Measurements from ENCODE around the gene PPP2R3B.
A peak's percentile ranks its signal among the peaks of the same experiment; 100 is the strongest.
"Not testable (repeated sequence)": the region's sequence is repeated elsewhere in the genome, so short reads cannot be mapped to it uniquely, and the experiment has no call there.

The PPP2R3B gene

GRCh38 chrX:336227-336626 is 50.5 kb downstream of the PPP2R3B start:
- DNase-seq = no peak

DNA sequence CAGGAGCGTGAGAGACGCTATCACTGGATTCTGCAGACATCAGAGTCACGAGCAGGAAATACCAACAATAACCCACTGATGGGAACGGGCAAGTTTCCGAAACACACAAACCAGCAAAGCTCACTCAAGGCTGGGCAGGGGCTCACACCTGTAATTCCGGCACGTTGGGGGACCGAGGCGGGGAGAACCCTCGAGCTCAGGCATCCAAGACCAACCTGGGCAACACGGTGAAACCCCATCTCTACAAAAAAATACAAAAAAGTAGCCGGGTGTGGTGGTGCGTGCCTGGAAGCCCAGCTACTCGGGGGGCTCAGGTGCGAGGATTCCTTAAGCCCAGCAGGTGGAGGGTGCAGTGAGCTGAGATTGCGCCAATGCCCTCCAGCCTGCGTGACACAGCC is 51.0 kb downstream of the PPP2R3B start:
- DNase-seq = no peak

- no peak for DNase-seq
These were observed 51.5 kb downstream of the PPP2R3B start for GRCh38 chrX:334971-335757.

DNA sequence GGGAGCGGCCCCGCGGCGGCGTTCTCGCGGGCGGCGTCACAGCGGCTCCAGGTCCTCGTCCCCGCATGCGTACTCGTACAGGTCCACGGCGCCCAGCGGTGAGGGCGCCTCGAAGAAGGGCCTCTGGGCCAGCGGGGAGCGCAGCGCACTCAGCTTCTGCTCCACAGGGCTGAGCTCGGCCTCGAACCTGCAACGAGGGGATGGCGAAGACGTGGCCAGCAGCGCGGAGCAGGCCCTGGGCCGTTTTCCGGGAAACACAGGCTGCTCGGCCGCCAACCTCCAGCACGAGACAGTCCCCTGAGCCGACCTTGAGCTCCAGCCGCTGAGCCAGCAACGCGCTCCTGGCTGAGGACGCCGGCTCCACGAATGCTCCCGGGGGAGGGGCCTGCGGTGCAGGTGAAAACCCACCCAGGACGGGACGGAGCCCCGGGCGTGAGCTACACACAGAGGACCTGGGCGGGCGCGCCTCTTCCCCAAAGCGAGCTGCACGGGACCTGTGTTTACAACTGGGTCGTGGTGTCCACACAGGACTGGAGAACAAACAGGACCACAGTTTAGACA is 52.3 kb downstream of the PPP2R3B start:
- DNase-seq = no peak

DNA sequence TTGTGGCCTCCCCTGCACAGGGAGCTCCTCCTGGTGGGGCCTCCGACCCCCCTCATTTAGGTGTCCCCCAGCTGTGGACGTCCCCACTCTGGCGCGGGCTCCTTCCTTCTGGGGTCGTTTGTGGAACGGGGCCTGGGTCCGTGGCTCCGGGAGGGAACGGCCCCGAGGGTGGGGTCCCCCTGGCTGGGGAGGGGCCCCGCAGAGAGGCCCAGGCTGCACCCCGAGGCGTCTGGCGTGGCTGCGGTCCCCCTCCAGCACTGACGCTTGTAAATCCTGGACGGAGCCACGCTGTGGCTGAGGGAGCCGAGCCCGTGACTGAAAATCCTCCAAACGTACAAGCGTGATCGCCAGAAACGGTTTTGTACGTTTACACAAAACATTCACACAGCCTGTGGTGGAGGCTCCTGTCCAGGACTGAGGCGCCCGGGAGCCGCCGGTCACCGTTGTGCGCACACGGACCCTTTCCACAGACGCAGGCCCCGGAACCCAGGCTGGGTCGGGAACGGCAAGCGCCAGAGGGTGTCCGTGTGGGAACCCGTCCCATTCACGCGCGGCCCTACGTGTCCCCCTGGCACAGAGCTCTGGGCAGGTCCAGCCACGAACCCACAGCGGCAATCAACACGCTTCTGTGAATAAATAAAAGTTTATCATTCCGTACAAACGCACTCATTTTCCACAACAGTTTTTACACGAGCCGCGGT is 52.9 kb downstream of the PPP2R3B start:
- DNase-seq = no peak

GRCh38 chrX:332916-333610 is 53.6 kb downstream of the PPP2R3B start:
- DNase-seq = no peak

GRCh38 chrX:332496-332860 is 54.2 kb downstream of the PPP2R3B start:
- DNase-seq = no peak

DNA sequence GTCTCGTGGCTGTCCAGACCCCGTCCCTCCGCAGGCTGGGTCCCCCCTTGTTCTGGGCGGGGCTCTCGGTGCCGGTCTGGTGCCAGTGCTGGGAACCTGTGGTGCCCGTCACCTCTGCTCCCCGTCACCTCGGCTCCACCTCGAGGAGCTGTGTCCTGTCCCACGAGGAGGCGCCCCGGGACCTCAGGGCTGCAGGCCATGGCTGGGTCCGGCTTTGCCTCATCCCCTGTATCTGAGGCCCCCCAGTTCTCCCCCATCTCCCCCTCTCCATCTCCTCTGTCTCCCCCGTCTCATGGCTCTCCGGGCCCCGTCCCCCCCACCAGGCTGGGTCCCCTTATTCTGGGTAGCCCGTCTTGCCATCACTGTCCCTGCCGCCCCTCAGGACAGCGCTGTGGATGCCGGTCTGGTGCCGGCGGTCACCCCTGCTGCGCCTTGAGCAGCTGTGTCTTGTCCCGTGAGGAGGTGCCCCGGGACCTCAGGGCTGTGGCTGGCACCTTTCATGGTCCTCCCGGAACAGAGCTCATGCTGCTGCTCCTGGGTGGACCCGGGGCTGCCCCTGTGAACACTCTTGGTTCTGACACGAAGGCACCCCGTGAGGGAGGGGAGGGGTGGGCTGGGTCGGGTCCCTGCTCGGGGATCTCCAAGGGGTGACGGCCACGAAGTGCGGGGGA is 54.7 kb downstream of the PPP2R3B start:
- DNase-seq = no peak

DNA sequence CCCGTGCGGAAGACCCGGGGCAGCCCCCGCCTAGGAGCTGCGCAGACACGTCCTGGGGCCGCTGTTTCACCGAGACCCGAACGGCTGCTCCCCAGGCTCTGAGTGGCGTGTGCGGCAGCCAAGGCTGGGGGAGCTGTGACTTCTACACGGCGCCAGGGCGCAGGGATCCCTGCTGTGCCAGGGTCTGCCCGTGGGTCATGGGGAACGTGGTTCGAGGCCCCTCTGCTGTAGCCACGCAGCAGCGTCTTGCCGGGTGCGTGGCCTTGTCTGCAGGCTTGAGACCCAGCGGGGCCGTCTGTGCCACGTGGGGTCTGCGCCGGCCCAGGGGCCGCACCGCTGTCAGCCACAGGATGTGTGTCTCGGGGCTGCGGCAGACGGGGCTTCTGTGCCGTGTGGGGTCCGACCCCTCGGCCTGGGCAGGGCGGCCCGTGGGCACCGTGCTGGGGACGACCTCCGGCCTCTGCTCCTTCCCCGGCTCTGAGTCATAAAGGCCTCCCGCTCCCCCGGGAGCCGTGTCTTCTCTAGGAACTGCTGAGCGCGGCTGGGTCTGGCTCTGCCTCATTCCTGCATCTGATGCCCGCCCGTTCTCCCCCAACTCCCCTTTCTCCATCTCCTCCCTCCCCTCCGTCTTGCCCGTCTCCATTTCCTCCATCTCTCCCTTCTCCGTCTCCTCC is 55.4 kb downstream of the PPP2R3B start:
- DNase-seq = peak; percentile 12

GRCh38 chrX:330726-331150 is 56.0 kb downstream of the PPP2R3B start:
- no peak for DNase-seq

DNA sequence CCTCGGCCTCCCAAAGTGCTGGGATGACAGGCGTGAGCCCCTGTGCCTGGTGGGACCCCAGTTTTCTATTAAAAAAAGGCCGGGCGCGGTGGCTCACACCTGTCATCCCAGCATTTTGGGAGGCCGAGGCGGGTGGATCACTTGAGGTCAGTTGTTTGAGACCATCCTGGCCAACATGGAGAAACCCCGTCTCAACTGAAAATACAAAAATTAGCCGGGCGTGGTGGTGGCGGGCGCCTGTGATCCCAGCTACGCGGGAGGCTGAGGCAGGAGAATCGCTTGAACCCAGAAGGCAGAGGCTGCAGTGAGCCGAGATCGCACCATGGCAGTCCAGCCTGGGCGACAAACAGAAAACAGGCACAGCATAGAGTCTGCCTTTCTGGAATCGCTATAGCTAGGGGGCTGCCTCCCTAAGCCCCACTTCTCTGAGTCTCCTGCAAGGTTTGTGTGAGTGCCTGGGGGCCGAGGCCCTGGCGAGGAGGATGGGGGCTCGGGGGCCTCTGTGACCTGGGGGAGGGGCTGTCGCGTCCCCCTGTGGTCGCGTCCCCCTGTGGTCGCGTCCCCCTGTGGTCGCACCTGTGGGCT is 56.5 kb downstream of the PPP2R3B start:
- DNase-seq = not testable (repeated sequence)

DNA sequence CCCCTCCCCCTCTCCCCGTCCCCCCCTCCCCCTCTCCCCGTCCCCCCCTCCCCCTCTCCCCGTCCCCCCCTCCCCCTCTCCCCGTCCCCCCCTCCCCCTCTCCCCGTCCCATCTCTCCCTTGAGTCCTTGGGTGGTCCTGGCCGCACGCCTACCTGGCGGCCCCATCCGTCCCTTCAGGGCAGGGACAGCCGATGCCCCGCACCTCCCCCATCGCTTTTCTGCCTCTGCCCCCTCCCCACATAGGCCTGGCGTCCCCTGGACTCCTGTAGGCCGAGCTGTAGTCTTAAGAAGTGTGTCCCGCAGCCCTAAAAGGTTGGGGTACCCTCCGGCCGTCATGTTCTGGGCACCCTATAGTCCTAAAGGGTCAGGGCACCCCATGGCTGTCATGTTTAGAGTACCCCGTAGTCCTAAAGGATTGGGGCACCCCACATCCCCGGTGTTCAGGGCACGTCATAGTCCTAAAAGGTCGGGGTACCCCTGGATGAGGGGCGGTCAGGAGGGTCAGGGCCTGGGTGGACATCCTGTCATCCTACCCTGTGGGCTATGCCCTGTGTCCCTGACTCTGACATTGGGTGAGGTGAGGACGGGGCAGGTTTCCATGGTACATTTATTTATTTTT is 57.3 kb downstream of the PPP2R3B start:
- no peak for DNase-seq

- DNase-seq = no peak
These were observed 59.0 kb downstream of the PPP2R3B start for GRCh38 chrX:327660-328126.

- not testable (repeated sequence) for DNase-seq
These were observed 62.0 kb downstream of the PPP2R3B start for GRCh38 chrX:324664-325063.

DNA sequence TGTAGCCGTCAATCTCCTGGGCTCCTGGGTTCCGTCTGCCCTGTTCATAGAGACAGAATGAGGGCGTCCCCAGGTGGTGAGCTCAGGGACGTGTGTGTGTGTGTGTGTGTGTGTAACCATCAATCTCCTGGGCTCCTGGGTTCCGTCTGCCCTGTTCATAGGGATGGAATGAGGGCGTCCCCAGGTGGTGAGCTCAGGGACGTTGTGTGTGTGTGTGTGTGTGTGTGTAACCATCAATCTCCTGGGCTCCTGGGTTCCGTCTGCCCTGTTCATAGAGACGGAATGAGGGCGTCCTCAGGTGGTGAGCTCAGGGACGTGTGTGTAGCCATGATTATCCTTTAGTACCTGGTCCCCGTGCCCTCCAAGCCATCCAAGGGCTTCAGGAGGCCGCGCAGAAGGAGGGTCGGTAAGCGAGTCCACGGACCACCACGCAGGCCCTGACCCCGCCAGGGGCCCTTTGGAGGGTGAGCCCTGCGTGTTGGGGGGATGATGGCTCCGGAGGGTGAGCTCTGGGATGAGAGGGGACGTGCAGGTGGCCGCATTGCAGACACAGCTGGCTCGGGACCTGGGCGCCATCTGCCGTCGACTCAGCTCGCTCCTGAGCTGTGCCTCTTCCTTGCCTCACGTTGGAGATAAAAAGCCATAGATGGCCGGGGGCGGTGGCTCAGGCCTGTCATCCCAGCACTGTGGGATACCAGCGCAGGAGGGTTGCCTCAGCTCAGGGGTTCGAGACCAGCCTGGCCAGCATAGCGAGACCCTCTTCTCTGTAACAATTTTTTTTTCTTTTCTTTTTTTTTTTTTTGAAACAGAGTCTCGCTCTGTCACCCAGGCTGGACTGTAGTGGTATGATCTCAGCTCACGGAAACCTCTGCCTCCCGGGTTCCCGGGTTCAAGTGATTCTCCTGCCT is 62.7 kb downstream of the PPP2R3B start:
- peak; percentile 77 for DNase-seq

GRCh38 chrX:320126-320783 is 66.5 kb downstream of the PPP2R3B start:
- peak; percentile 51 for DNase-seq

GRCh38 chrX:319579-320125 is 67.1 kb downstream of the PPP2R3B start:
- no peak for DNase-seq

GRCh38 chrX:318739-319578 is 67.7 kb downstream of the PPP2R3B start, which contains the start of gene GTPBP6:
TSS of gene GTPBP6 (minus strand) at chrX:318796. CDS start at chrX:318787, 9 bp downstream.
- peak; percentile 99 for DNase-seq

Measured in hematopoietic multipotent progenitor cell treated with erythropoietin and hydrocortisone succinate and interleukin-3 and kit ligand, for 6 days (in vitro differentiated cells).